GM12865 (cell line): ENCODE data around the gene EXOC4.

Source experiments
- DNase-seq: peaks from one replicate; pipeline ENCODE4 v3.0.0; 2010; ENCODE audit warnings: low read depth
- H3K4me3 ChIP-seq: 2 replicates; pipeline ENCODE4 v1.5.1; 2011; ENCODE audit warnings: mild to moderate bottlenecking, low read depth, low read length, control low read depth
- TF ChIP-seq, protein P1 (sequence below): IDR thresholded peaks from 2 replicates; pipeline ENCODE4 v1.5.1; 2011; ENCODE audit warnings: low read length, control low read depth, low read depth, inconsistent platforms; ENCODE audit not compliant: insufficient read depth; ENCODE audit errors: missing control alignments

Gene EXOC4

DNA sequence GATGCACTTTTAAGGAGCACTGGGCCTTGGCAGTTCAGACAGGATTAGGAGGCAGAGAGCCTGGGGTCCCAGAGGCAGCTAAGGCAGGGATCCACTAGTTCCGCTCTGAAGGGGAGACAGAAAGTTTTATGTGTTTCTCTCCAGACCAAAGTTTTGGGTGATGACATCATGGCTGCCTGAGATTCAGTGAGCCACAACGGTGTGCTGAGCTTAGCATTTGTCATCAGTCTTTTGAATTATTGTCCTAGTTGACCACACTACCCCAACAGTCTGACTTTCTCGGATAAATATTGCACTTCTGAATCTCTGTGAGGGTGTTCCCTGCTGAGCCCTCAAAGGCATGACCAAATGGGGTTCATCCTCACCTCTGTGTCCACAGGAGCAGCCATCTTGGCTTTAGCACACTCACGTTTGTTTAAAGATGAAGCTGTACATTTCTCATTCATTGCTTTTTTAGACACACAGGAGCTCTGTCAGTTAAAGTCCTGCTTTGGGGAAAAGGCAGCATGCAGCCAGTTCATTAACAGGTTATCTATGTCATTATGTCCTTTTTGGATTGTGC, 576.5 kb downstream of the EXOC4 start:
- H3K4me3 ChIP-seq, result no peak overlapping the region
- TF ChIP-seq, protein P1, sequence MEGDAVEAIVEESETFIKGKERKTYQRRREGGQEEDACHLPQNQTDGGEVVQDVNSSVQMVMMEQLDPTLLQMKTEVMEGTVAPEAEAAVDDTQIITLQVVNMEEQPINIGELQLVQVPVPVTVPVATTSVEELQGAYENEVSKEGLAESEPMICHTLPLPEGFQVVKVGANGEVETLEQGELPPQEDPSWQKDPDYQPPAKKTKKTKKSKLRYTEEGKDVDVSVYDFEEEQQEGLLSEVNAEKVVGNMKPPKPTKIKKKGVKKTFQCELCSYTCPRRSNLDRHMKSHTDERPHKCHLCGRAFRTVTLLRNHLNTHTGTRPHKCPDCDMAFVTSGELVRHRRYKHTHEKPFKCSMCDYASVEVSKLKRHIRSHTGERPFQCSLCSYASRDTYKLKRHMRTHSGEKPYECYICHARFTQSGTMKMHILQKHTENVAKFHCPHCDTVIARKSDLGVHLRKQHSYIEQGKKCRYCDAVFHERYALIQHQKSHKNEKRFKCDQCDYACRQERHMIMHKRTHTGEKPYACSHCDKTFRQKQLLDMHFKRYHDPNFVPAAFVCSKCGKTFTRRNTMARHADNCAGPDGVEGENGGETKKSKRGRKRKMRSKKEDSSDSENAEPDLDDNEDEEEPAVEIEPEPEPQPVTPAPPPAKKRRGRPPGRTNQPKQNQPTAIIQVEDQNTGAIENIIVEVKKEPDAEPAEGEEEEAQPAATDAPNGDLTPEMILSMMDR, result no peak
- DNase-seq, result no peak

DNA sequence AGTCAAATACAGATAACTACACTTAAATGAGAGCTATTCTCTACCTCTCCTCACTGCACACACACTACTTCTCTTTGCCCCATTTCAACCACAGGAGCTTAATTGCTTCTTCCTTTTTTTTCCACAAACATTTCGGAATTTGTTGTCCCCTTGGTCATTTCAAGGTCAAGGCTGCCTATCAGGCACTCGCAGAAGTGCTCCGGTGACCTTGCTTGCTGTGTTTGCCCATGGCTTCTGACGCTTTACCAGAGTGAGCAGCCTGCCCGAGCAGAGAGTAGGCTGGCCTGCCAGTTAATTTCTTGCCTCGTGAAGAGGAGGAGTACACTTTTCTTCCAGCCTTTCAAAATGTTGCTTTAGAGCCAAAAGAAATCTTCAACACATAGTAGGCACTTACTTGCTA, 577.2 kb downstream of the EXOC4 start:
- DNase-seq, result no peak
- H3K4me3 ChIP-seq, result no peak overlapping the region
- TF ChIP-seq, protein P1, result no peak

DNA sequence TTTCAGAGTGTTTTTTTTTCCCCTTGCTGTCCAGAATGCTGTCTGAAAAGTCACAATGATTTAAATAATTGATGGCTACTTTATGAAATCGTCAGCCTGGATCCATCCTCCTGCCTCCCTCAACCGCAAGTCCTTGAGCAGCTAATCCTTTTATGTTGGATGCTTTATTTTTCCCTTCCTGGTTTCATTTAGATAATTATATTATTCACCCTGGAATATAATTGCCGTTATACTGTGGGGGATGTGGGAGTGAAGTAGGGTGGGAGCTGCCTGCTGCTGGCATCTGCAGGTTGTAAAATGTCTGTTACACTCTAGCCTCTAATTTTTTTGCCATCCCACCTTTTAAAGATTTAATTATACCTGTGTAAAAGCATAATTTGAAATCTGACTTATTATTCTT, 583.8 kb downstream of the EXOC4 start:
- DNase-seq, result no peak
- TF ChIP-seq, protein P1, result no peak
- H3K4me3 ChIP-seq, result no peak overlapping the region

DNA sequence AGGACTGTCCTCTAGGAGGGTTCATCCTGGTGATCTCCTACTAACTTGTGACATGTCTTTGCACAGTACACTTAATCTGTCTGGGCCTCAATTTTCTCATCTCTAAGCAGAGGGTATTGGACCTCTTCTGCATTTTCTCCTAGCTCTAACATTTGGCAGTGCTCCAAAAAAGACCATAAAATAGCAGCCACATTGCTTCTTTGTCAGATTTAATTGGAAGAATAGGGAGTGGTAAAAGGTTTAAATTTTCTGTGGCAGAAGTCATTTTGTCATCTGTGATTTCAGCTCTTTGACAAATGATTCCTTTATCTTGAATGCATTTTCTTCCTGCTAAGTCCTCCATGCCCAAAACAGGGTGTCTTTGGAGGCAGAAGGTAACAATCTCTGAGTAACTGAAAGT, 584.3 kb downstream of the EXOC4 start:
- no peak for DNase-seq
- no peak overlapping the region for H3K4me3 ChIP-seq
- TF ChIP-seq, protein P1, result no peak

DNA sequence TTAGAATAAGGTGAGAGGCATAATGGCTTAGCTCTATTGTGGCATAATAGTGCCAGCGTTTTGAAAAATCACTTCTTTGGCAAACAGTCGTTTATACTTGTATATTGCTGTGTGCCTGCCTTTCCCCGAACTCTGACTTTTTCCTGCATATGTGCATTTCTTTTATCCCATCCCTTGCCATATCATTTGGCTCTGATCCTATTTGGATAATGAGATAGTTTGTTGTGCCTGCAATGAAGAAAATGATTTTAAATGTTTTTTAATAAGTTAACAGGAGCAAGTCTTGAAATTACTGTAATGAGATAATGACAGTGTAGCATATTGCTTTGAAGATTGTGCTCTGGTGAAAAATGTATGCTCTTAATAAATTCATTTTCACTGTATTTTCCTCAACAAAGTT, 586.2 kb downstream of the EXOC4 start:
- no peak overlapping the region for H3K4me3 ChIP-seq
- TF ChIP-seq, protein P1, result no peak
- no peak for DNase-seq

DNA sequence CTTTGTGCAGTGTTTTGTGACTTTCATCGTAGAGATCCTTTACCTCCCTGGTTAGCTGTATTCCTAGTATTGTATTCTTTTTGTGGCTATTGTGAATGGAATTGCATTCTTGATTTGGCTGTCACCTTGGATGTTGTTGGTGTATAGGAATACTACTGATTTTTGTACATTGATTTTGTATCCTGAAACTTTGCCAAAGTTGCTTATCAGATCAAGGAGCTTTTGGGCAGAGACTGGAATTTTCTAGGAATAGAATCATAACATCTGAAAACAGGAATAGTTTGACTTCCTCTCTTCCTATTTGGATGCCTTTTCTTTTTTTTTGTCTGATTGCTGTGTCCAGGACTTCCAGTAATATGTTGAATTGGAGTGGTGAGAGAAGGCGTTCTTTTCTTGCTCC, 590.5 kb downstream of the EXOC4 start:
- TF ChIP-seq, protein P1, result no peak
- no peak for DNase-seq
- H3K4me3 ChIP-seq, result no peak overlapping the region

DNA sequence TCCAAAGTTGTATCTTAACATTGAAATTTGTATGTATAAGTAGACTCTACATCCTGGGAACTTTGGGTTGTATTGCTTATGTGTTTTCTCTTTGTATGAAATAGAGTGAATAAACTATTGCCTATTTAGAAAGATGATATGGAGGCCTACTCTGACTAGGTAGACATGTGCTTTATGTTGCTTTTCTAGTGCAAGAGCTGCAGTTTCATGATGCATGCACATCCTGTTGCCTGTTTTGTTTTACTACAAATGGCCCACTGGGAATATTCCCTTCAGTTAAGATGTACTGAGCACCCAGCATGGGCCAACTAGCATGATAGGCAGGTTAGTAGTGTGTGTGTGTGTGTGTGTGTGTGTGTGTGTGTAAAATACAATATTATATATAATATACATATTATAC, 592.1 kb downstream of the EXOC4 start:
- H3K4me3 ChIP-seq, result no peak overlapping the region
- TF ChIP-seq, protein P1, result no peak
- no peak for DNase-seq
